GM12878 (cell line): Measurements from ENCODE around the gene LIMCH1. TPM values are rescaled to one million over a fixed set of nuclear protein-coding genes. Genes with fewer than 3 reads are reported as not detected.

Source experiments
- ATAC-seq: fragments of 200-7000 bp; cut with Tn5 transposase; 3 replicates; pipeline ENCODE4 v1.9.1; 2020; ENCODE audit warnings: mild to moderate bottlenecking, moderate library complexity
- BruUV-seq: library from RNA; stranded (reverse); fragments of 400-500 nt; replicated peaks from 2 replicates; lab custom pipeline; 2021; lab: Mats Ljungman, UMichigan
- CTCF ChIA-PET: fragments of 300-600 bp; sonication (Branson Sonifier 250); formaldehyde crosslinking; extraction: SDS; loops from one replicate; lab custom pipeline; 2021; ENCODE audit warnings: inconsistent platforms; lab: Yijun Ruan, JAX
- POLR2A ChIA-PET: fragments of 350-600 bp; formaldehyde crosslinking; extraction: SDS; loops from one replicate; lab custom pipeline; 2021; ENCODE audit warnings: inconsistent platforms; lab: Charles Lee
- RAD21 ChIA-PET: fragments of 300-600 bp; sonication (Branson Sonifier 250); formaldehyde crosslinking; loops from one replicate; lab custom pipeline; 2023; ENCODE audit warnings: antibody characterized with exemption; ENCODE audit not compliant: unreplicated experiment; lab: Charles Lee
- SMC1A ChIA-PET: fragments of 300-600 bp; sonication (Branson Sonifier 250); formaldehyde crosslinking; loops from one replicate; lab custom pipeline; 2023; ENCODE audit not compliant: unreplicated experiment, uncharacterized antibody; lab: Charles Lee
- DNase-seq: peaks from one replicate; pipeline ENCODE4 v3.0.0-alpha.2; 2011; ENCODE audit warnings: low read depth, low spot score
- FAIRE-seq: peaks from 3 replicates; lab custom pipeline; 2011; peaks lifted over from hg19 to GRCh38; lab: Jason Lieb, UNC
- H2AFZ ChIP-seq: 2 replicates; pipeline ENCODE4 v1.6.0; 2011; ENCODE audit warnings: low read depth, low read length, control low read depth; ENCODE audit not compliant: control insufficient read depth
- H3K27ac ChIP-seq: 2 replicates; pipeline ENCODE4 v1.5.1; 2011; ENCODE audit warnings: control low read depth; ENCODE audit not compliant: control insufficient read depth, insufficient read depth
- H3K27me3 ChIP-seq, 2 experiments: replicated peaks in 1 of 2; 2 replicates each; pipeline versions ENCODE4 v1.6.0 to v1.6.1; 2011; ENCODE audit warnings: low read length in 1 of 2; ENCODE audit not compliant: control insufficient read depth in 2 of 2, insufficient read depth in 2 of 2
- H3K36me3 ChIP-seq, 2 experiments: 2 replicates each; pipeline ENCODE4 v1.5.1; 2011; ENCODE audit warnings: low read length in 1 of 2; ENCODE audit not compliant: control insufficient read depth in 2 of 2, insufficient read depth in 2 of 2
- H3K4me1 ChIP-seq: 2 replicates; pipeline ENCODE4 v1.6.1; 2011; ENCODE audit warnings: mild to moderate bottlenecking, low read length, moderate library complexity, mixed read lengths; ENCODE audit not compliant: control insufficient read depth, insufficient read depth
- H3K4me2 ChIP-seq: 2 replicates; pipeline ENCODE4 v1.6.0; 2011; ENCODE audit warnings: control low read depth; ENCODE audit not compliant: control insufficient read depth, insufficient read depth
- H3K4me3 ChIP-seq: fragments of 200-600 bp; sonication (generic); 2 replicates; pipeline ENCODE4 v1.5.1; 2016
- H3K79me2 ChIP-seq: 2 replicates; pipeline ENCODE4 v1.6.0; 2011; ENCODE audit warnings: low read length; ENCODE audit not compliant: control insufficient read depth, insufficient read depth
- H3K9ac ChIP-seq: 2 replicates; pipeline ENCODE4 v1.8.0; 2011; ENCODE audit warnings: low read length, control low read depth, mixed read lengths; ENCODE audit not compliant: control insufficient read depth, insufficient read depth
- H3K9me3 ChIP-seq: replicated peaks from 3 replicates; pipeline ENCODE4 v1.5.1; 2011; ENCODE audit warnings: mild to moderate bottlenecking, low read length; ENCODE audit not compliant: control insufficient read depth, insufficient read depth
- H4K20me1 ChIP-seq: 2 replicates; pipeline ENCODE4 v1.6.0; 2011; ENCODE audit not compliant: control insufficient read depth, insufficient read depth
- CTCF ChIP-seq, 3 experiments: IDR thresholded peaks in 2 of 3; conservative IDR thresholded peaks in 1 of 3; 2 replicates each; pipeline ENCODE4 v1.5.1; 2011; ENCODE audit warnings: low read depth in 3 of 3, low read length in 3 of 3, mild to moderate bottlenecking in 3 of 3, control low read depth in 2 of 3, moderate library complexity in 2 of 3, inconsistent platforms in 1 of 3, mixed read lengths in 1 of 3; ENCODE audit not compliant: control insufficient read depth in 2 of 3, insufficient read depth in 1 of 3; ENCODE audit errors: extremely low read depth in 1 of 3
- GATAD2B ChIP-seq: fragments of 450-650 bp; conservative IDR thresholded peaks from 2 replicates; pipeline ENCODE4 v1.6.1; 2017; ENCODE audit warnings: low read depth, mild to moderate bottlenecking, moderate library complexity
- IKZF1 ChIP-seq: fragments of 450-650 bp; conservative IDR thresholded peaks from 2 replicates; pipeline ENCODE4 v1.6.1; 2017; ENCODE audit warnings: antibody characterized with exemption, mild to moderate bottlenecking
- KLF5 ChIP-seq: fragments of 450-650 bp; IDR thresholded peaks from 2 replicates; pipeline ENCODE4 v1.6.1; 2014; ENCODE audit warnings: mild to moderate bottlenecking; ENCODE audit not compliant: partially characterized antibody
- NFXL1 ChIP-seq: fragments of 450-650 bp; IDR thresholded peaks from 2 replicates; pipeline ENCODE4 v1.6.1; 2017; ENCODE audit warnings: antibody characterized with exemption, mild to moderate bottlenecking, borderline replicate concordance
- PRDM15 ChIP-seq: fragments of 450-650 bp; formaldehyde crosslinking; IDR thresholded peaks from 2 replicates; pipeline ENCODE4 v1.4.0; 2020; ENCODE audit warnings: mild to moderate bottlenecking, moderate library complexity
- RAD21 ChIP-seq: IDR thresholded peaks from 2 replicates; pipeline ENCODE4 v1.6.1; 2011; ENCODE audit warnings: mild to moderate bottlenecking, low read depth, low read length, moderate library complexity; ENCODE audit not compliant: insufficient read depth
- RAD51 ChIP-seq: fragments of 450-650 bp; IDR thresholded peaks from 2 replicates; pipeline ENCODE4 v1.6.1; 2016; ENCODE audit warnings: moderate library complexity, mild to moderate bottlenecking, inconsistent platforms
- RELA ChIP-seq: fragments of 450-650 bp; IDR thresholded peaks from 2 replicates; pipeline ENCODE4 v1.8.0; 2014; ENCODE audit warnings: borderline replicate concordance; ENCODE audit not compliant: partially characterized antibody
- SP1 ChIP-seq: IDR thresholded peaks from one replicate; pipeline ENCODE4 v1.6.1; 2011; ENCODE audit warnings: low read depth, low read length
- ZNF687 ChIP-seq: fragments of 450-650 bp; IDR thresholded peaks from 2 replicates; pipeline ENCODE4 v1.6.1; 2017; ENCODE audit warnings: mild to moderate bottlenecking, moderate library complexity
- WGBS: methylation state at CpG from one replicate; pipeline ENCODE4 v1.1.6; 2016; ENCODE audit warnings: low lambda C conversion rate; ENCODE audit not compliant: insufficient replicate concordance, insufficient coverage; ENCODE audit errors: missing lambda C conversion rate; 5-methylcytosine and 5-hydroxymethylcytosine counted together
- in situ Hi-C: fragments of 300-500 bp; cut with MboI; formaldehyde crosslinking; loops from 9 replicates; pipeline ENCODE4 v1.14.3; 2018; ENCODE audit warnings: mixed read lengths
- intact Hi-C: fragments of 100-400 bp; cut with micrococcal nuclease; formaldehyde crosslinking; loops from one replicate; pipeline ENCODE4 v1.14.2; 2022; ENCODE audit not compliant: unreplicated experiment
- polyA plus RNA-seq, 11 experiments: library from polyadenylated mRNA; depleted of rRNA in 4 of 11; unstranded in 6 of 11; stranded (reverse) in 5 of 11; fragments of >200 nt; fragmentation: Nextera tagmentation in 4 of 11; fragmentation: Illumina TruSeq in 1 of 11; extraction: Ambion mirVana in 4 of 11; extraction: Trizol in 1 of 11; gene quantifications; 1 replicate in 1 of 11; 2 replicates in 10 of 11; pipeline versions ENCODE4 v1.2.1 to v1.2.3, GENCODE V29; 2011 to 2016; ENCODE audit warnings: inconsistent platforms in 2 of 11, missing spikeins in 2 of 11, low read depth in 1 of 11
- total RNA-seq, 4 experiments: library from RNA; depleted of rRNA in 3 of 4; stranded (reverse); fragments of >200 nt in 3 of 4; fragmentation: Illumina TruSeq in 1 of 4; extraction: Trizol in 1 of 4; gene quantifications; 2 replicates each; pipeline versions ENCODE4 v1.2.1 to v1.2.3, GENCODE V29; 2013 to 2021

LIMCH1 gene
- total and polyA plus RNA-seq, 10 of the 15 experiments (the other 5 are each of a cell fraction or from before 2014, with no cell fraction given) = 0.07 to 0.15 TPM; not detected in 8

- H3K4me3 ChIP-seq = no peak overlapping the region
- TF ChIP-seq RELA (no peak), ZNF687 (no peak), IKZF1 (no peak), NFXL1 (no peak), PRDM15 (CRISPR knock-in tag) (no peak), CTCF (IDR thresholded peaks at IDR 0.05 in 2 of 3, conservative IDR thresholded peaks at IDR 0.05 in 1 of 3; ENCODE audit: control insufficient read depth in 2 of 3, extremely low read depth in 1 of 3, insufficient read depth in 1 of 3, low read depth in 3 of 3, low read length in 3 of 3) (no peak), SP1 (no peak), RAD21 (no peak), RAD51 (no peak), KLF5 (no peak), GATAD2B (no peak)
- TF ChIP-seq, all 136 proteins: peak for 0
- no peaks in the 10 kb centered on the region for H3K9me3 ChIP-seq
- H4K20me1 ChIP-seq = no peaks in the 10 kb centered on the region
- H3K27ac ChIP-seq = no peak overlapping the region
- ChIA-PET CTCF (no interaction called here), SMC1A (interaction anchor here (0.7 kb wide), 1 partner anchor 183 kb away, joined by 3 read pairs; no protein-coding TSS in a partner anchor), RAD21 (no interaction called here), POLR2A (no interaction called here)
- WGBS = 11% methylated on average over 3 of the region's 3 CpGs
- H3K4me1 ChIP-seq = no peaks in the 10 kb centered on the region
- DNase-seq (no peak), ATAC-seq (no peak), FAIRE-seq (no peak)
- in situ Hi-C loops (no loop called here), intact Hi-C loops (no loop called here)
- H3K79me2 ChIP-seq = no peaks in the 10 kb centered on the region
- no peak overlapping the region for H3K9ac ChIP-seq
- H3K36me3 ChIP-seq = no peaks in the 10 kb centered on the region
- H3K4me2 ChIP-seq = no peak overlapping the region
- H3K27me3 ChIP-seq = 0 out of 4 replicates have a peak, but pooled peaks cover 0 to 1% of the 10 kb centered on the region in 2 experiments
- H2AFZ ChIP-seq = no peak overlapping the region
- no TSS peak for BruUV-seq
Measured at GRCh38 chr4:41703785-41704184, 165.8 kb downstream of the LIMCH1 start.
